HG02870 (cell line): ENCODE data around the gene MCFD2.

Source experiments
- ATAC-seq: cut with Tn5 transposase; IDR thresholded peaks from one replicate; pipeline ENCODE4 v1.9.1; 2021; ENCODE audit warnings: mild to moderate bottlenecking, moderate library complexity; ENCODE audit not compliant: unreplicated experiment

MCFD2 gene

GRCh38 chr2:46852598-46852997 is 63.0 kb downstream of the MCFD2 start:
- ATAC-seq, result no peak

- ATAC-seq, result no peak
These were observed 63.5 kb downstream of the MCFD2 start for GRCh38 chr2:46852124-46852523.
